Measurements from ENCODE around the gene TLR9.

Gene TLR9

DNA sequence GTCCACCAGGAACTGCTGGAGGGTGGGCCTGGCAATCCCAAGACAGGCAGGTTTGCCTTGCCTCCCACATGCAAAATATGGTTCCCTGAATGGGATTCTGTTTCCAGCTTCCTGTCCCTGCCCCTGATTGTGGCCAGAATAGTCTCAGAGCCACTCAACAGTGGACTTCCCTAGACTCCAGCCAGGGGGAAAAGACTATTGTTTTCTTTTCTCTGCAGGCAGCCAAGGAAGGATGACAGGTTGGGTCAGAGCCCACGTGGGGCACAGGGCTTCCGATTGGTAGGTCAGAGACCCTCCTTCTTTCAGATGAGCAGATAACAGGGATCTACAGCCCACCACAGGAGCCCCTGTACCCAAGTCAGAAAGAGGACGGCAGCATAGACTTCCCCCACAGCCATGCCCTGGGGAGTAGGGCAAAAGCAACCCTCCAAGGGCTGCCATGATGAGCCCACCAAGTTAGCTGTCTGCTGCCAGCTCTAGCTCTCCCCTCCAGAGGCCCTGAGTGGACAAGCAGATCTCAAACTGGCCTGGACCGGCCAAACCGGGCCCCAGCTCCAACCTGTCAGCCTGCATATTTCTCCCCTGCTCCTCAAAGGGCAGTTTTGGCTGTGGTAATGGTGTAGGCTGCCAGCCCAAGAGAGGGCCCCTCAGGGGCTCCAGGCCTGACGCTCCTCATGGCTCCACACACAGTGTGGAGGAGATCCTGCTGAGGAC is 6.4 kb downstream of the TLR9 start:
- in situ Hi-C loops (cut with MboI; ENCODE audit: low sequenced_read_pairs): no loop called here

DNA sequence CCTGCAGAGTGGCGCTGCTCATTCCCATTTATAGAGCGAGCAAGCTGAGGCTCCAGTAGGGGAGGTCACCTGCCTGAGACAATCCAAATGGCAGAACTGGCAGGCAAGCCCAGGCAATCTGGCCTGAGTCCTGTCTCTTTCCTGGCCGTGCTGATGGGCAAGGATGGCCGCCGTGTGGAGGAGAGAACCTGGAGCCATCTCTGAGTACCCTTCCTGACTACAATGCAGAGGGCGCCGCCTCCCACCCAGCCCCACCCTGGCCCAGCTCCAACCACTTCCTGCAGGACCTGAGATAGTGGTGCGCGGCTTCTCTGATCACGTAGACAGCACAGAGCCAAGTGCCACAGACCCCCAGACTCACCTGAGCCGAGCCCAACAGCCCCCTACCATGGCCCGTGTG is 7.0 kb downstream of the TLR9 start:
- in situ Hi-C loops (cut with MboI; ENCODE audit: low sequenced_read_pairs): no loop called here

DNA sequence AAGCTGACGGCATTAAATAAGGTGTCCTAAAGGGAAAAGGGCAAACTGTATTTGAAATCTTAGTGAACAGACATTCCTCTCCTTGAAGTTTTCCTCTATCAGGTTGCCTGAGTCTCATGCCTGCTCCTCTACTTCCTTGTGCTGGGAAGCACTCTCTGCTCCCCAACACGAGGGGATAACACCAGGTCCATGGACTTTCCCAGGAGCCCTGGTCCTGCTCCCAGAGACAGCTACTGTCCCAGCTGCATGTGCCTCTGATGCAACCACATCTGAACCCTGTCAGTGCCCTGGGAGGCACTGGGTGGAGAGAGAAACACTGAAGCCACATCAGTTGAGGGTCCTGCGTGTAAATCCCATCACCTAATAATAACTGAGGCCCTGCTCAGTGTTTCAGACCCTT is 7.4 kb downstream of the TLR9 start:
- in situ Hi-C loops (cut with MboI; ENCODE audit: low sequenced_read_pairs): no loop called here

- in situ Hi-C loops (cut with MboI; ENCODE audit: low sequenced_read_pairs): no loop called here
Observed at GRCh38 chr3:52217409-52217805, 8.0 kb downstream of the TLR9 start.

DNA sequence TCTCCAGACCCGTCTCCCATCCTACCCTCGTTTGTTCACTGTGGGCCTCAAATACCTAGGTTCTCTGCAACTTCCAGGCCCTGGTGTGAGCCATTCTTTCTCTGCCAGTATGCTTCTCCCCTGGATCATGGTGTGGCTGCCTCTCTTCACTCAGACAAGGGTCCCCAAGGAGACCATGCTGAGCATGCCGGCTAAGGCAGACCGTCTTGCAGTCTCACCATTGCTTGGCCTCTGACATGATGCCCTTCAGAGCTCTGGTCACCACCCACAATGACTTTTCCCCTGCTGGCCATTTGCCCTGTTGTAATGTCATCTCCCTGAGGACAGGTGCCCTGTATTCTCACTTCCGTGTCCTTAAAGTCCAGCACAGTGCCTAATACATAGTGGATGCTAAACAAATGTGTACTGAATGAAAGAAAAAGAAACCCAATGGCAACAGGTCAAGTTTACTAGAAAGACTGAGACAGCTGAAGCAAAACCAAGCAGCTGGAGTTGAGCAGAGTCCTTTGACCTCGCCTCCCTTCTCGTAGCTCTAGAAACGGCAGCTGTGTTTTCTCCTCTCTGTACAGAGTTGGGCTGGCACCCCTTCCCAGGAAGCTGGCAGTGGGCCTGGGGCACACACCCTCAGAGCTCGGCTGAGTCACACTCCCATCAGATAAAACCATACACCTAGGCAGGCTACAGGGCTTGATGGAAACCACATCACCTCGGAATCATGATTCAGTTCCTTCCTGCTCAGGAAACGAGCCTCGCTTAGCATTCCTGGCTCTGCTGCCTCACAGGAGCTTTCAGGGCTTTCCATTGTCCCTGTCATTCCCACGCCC is 8.6 kb downstream of the TLR9 start:
- in situ Hi-C loops (cut with MboI; ENCODE audit: low sequenced_read_pairs): no loop called here

DNA sequence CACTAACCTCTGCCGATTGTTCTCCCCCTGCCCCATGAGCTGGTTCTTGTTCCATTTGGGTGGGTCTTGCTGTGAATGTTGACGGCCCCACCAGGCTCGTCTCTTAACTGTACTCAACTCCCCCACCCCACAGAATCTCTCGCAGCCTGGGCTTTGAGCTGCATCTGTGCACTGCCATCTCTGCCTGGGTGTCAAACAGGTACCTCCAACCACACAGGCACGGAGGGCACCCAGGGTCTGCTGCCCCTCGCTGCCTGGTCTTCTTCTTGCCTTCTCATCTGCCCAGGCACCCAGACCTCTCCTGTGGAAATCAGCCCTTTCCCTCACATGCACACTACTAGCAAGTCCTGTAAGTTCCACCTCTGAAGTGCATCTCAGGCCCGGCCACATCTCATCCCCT is 10.1 kb downstream of the TLR9 start:
- in situ Hi-C loops (cut with MboI; ENCODE audit: low sequenced_read_pairs): no loop called here

DNA sequence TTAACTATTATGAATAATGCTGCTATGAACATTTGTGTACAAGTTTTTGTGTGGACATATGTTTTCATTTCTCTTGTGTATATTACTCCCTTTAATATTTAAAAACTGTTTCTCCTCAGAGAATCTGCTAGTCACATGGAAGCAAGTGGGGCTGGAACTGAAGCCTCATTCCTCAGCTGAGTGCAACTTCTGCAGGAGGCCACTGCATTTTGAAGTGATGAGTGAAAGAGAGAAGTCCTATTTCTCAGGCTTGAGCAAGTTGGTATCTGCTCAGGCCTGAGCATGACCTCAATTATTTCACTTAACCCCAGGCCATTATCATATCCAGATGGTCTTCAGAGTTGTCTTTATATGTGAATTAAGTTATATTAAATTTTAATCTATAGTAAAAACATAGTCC is 11.5 kb downstream of the TLR9 start:
- in situ Hi-C loops (cut with MboI; ENCODE audit: low sequenced_read_pairs): no loop called here

GRCh38 chr3:52213005-52213404 is 12.4 kb downstream of the TLR9 start:
- in situ Hi-C loops (cut with MboI; ENCODE audit: low sequenced_read_pairs): no loop called here

DNA sequence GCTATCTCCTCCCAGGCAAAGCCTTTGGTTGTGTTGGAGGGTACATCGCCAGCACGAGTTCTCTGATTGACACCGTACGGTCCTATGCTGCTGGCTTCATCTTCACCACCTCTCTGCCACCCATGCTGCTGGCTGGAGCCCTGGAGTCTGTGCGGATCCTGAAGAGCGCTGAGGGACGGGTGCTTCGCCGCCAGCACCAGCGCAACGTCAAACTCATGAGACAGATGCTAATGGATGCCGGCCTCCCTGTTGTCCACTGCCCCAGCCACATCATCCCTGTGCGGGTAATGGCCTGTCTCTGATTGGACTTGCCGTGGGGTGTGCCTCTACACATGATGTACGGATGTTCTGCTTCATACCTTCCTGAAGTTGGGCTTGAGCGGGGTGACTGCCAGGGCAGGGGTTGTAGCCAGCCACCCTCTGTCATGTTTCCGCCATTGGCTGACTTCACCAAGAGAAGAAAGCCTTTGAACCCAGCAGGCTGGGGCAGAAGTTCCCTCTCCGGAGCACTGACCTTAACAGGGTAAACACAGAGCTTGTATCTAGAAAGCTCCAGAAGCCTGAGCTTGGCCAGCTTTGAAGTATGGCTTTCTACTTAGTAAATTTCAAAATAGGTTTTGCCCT is 14.1 kb downstream of the TLR9 start:
- in situ Hi-C loops (cut with MboI; ENCODE audit: low sequenced_read_pairs): no loop called here

GRCh38 chr3:52210550-52211046 is 14.8 kb downstream of the TLR9 start:
- in situ Hi-C loops (cut with MboI; ENCODE audit: low sequenced_read_pairs): no loop called here

DNA sequence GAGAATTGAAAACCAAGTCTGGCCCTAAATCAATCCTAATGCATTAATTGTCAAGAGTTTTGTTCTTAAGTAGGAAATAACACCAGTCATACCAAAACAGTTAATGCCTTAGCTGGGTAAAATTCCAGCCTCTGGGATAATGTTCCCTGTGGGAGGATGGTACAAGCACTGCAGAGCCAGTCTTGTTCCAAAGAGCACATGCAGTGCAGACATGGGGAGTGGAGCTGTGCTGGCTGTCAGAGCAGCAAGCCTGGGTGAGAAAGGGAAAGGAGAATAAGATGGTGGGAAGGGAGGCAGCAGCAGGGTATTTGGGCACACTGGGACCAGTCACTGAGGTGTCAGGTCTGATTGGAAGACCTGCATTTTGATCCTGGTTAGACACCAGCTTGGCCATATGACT is 15.4 kb downstream of the TLR9 start:
- in situ Hi-C loops (cut with MboI; ENCODE audit: low sequenced_read_pairs): no loop called here

DNA sequence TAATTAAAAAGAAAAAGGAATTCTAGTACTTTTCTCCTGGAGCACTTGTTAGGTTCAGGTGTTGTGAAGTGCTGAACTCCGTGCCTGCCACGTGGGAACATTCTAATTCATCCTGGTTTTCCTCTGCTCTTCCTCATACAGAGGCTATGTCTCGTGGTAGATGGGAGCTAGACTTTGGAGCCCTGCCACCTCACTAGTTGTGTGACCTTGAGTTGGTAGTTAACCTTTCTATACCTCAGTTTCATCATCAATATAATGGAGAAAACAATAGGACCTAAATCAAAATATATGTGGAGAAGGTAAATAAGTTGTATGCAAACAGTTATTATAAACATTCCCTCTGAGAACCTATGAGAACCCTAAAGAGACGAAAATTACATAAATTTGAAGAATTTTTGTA is 16.9 kb downstream of the TLR9 start:
- in situ Hi-C loops (cut with MboI; ENCODE audit: low sequenced_read_pairs): no loop called here

GRCh38 chr3:52205727-52206372 is 19.6 kb downstream of the TLR9 start:
- in situ Hi-C loops (cut with MboI; ENCODE audit: low sequenced_read_pairs): no loop called here

GRCh38 chr3:52204337-52205073 is 20.9 kb downstream of the TLR9 start:
- in situ Hi-C loops (cut with MboI; ENCODE audit: low sequenced_read_pairs): no loop called here

- in situ Hi-C loops (cut with MboI; ENCODE audit: low sequenced_read_pairs): no loop called here
Observed at GRCh38 chr3:52203701-52204100, 21.7 kb downstream of the TLR9 start.

DNA sequence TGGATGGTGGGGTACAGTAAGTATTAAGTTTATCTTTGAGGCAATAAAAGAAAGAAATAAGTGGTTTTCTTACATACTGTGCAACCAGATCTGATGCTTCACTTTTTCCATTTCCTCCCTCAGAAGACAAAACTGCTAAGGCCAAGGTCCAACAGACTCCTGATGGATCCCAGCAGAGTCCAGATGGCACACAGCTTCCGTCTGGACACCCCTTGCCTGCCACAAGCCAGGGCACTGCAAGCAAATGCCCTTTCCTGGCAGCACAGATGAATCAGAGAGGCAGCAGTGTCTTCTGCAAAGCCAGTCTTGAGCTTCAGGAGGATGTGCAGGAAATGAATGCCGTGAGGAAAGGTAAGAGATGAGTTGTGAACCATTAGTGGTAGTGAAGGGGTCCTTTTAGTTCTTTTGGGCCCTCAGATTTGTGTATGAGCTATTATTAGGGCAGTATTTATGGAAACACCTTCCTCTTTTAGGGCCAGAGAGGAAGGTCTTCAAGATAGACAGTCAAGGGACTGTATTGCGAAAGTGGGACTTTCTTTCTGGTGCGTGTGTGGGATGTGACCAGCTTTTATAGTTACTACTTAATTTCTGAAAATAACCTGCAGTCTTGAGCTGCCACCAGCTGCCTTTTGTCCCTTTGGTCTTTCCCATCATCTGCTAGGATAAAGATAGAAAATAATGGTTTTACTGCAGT is 22.9 kb downstream of the TLR9 start:
- in situ Hi-C loops (cut with MboI; ENCODE audit: low sequenced_read_pairs): no loop called here

DNA sequence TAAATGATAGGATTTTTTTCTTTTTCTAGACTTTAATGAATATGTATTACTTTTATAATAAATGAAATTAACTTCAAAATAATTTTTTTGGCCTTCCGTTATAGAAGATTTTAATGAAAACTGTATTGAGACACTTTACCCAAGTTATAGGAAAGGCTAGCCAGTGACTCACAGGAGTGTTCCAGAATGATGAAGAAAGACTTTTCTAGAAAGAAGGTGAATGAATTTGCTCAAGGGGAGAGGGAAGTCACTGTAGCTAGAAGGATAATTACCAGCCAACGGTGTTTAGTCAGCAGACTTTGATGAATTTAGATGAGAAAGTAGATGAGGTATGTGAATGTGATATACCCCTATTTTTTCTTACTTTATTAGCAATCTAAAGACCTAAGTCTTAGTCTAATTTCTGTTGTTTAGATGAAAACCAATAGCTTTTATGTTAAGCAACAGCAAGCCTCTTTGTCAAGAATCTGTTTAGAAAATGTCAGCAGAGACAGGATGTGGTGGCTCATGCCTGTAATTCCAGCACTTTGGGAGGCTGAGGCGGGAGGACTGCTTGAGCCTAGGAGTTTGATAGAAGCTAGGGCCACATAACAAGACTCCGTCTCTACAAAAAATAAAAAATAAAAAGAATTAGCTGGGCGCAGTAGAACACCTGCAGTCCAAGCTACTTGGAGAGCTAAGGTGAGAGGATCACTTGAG is 24.3 kb downstream of the TLR9 start:
- in situ Hi-C loops (cut with MboI; ENCODE audit: low sequenced_read_pairs): no loop called here

- in situ Hi-C loops (cut with MboI; ENCODE audit: low sequenced_read_pairs): no loop called here
Observed at GRCh38 chr3:52198643-52199608, 26.5 kb downstream of the TLR9 start.
